AG04449 (cell line): ENCODE data around the gene COL5A1.
"Not testable (repeated sequence)": the region's sequence is repeated elsewhere in the genome, so short reads cannot be mapped to it uniquely, and the experiment has no call there.

ENCODE experiments used
- CTCF ChIA-PET: fragments of 350-600 bp; formaldehyde crosslinking; extraction: SDS; loops from one replicate; lab custom pipeline; 2021; ENCODE audit warnings: antibody characterized with exemption; lab: Yijun Ruan, JAX
- POLR2A ChIA-PET: fragments of 400-600, 350-600 bp; formaldehyde crosslinking; extraction: SDS; loops from one replicate; lab custom pipeline; 2020; ENCODE audit warnings: antibody characterized with exemption, inconsistent platforms; lab: Yijun Ruan, JAX
- DNase-seq: peaks from one replicate; pipeline ENCODE4 v3.0.0-alpha.2; 2010; ENCODE audit warnings: low read depth, low spot score
- H3K4me3 ChIP-seq: 2 replicates; pipeline ENCODE4 v1.5.1; 2011; ENCODE audit warnings: low read depth, mild to moderate bottlenecking, control low read depth, low read length
- CTCF ChIP-seq: IDR thresholded peaks from one replicate; pipeline ENCODE4 v1.5.1; 2011; ENCODE audit warnings: mild to moderate bottlenecking, moderate library complexity, low read length, control low read depth, inconsistent platforms; ENCODE audit not compliant: insufficient read depth; ENCODE audit errors: missing control alignments

The COL5A1 gene

GRCh38 chr9:134854541-134854981 is 213.0 kb downstream of the COL5A1 start:
- no peak for DNase-seq
- H3K4me3 ChIP-seq: no peak overlapping the region
- CTCF ChIA-PET: no interaction called here
- POLR2A ChIA-PET: no interaction called here
- no peak for TF ChIP-seq CTCF

- ChIA-PET POLR2A (no interaction called here), CTCF (no interaction called here)
- no peak overlapping the region for H3K4me3 ChIP-seq
- no peak for DNase-seq
- TF ChIP-seq CTCF: no peak
These were observed 213.8 kb downstream of the COL5A1 start for GRCh38 chr9:134855231-134855899.

- no peak overlapping the region for H3K4me3 ChIP-seq
- no peak for TF ChIP-seq CTCF
- POLR2A ChIA-PET: no interaction called here
- CTCF ChIA-PET: no interaction called here
- no peak for DNase-seq
These were observed 214.3 kb downstream of the COL5A1 start for GRCh38 chr9:134855900-134856377.

- DNase-seq, POLR2A ChIA-PET, CTCF ChIA-PET, H3K4me3 ChIP-seq: not testable (repeated sequence)
These were observed 215.8 kb downstream of the COL5A1 start for GRCh38 chr9:134857451-134857850.

- POLR2A ChIA-PET: no interaction called here
These were observed 216.6 kb downstream of the COL5A1 start for GRCh38 chr9:134858051-134858841.

GRCh38 chr9:134860510-134860909 is 218.9 kb downstream of the COL5A1 start:
- H3K4me3 ChIP-seq: no peak overlapping the region
- no peak for DNase-seq
- ChIA-PET CTCF (no interaction called here), POLR2A (no interaction called here)
- no peak for TF ChIP-seq CTCF

More at GRCh38 chr9:134858051-134858841, 216.6 kb downstream of the COL5A1 start:
- H3K4me3 ChIP-seq: no peak overlapping the region
- CTCF ChIA-PET: no interaction called here
- TF ChIP-seq CTCF: peak; percentile 2
- no peak for DNase-seq
